Left renal cortex interstitium (tissue), 4 donors: ENCODE measurements around the gene HTR6. TPM values are rescaled to one million over a fixed set of nuclear protein-coding genes. Genes with fewer than 3 reads are reported as not detected.

ENCODE experiments used
- DNase-seq, 4 donors: peaks; one replicate each; pipeline ENCODE4 v3.0.0-alpha.2; 2013; ENCODE audit warnings: low read depth in 4 of 4, low spot score in 2 of 4, missing footprints in 1 of 4
- polyA plus RNA-seq, 4 donors: library from polyadenylated mRNA; unstranded; fragments of 120-200 nt; gene quantifications; one replicate each; pipeline ENCODE4 v1.2.1, GENCODE V29; 2013; ENCODE audit not compliant: insufficient read length in 4 of 4

Gene HTR6
- polyA plus RNA-seq, 4 donors: 0.97 to 2.5 (median 2.1) TPM

DNA sequence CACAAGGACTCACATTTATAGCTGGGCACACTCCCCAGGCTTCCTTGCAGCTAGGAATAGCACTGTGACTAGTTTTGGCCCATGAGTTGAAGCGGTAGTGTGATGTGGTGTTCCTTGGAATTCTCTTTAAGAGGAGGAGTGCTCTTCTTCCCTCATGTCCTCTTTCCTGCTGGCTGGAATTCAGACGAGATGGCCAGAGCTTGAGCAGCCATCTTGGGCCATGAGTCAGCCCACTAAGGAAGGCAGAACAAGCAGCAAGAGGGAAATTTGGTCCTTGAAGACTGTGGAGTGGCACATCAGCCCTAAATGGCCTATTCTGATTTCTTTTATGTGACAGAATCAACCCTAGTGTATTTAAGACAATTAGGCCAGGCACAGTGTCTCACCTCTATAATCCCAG lies 20.0 kb downstream of the HTR6 start:
- DNase-seq: no peak

DNA sequence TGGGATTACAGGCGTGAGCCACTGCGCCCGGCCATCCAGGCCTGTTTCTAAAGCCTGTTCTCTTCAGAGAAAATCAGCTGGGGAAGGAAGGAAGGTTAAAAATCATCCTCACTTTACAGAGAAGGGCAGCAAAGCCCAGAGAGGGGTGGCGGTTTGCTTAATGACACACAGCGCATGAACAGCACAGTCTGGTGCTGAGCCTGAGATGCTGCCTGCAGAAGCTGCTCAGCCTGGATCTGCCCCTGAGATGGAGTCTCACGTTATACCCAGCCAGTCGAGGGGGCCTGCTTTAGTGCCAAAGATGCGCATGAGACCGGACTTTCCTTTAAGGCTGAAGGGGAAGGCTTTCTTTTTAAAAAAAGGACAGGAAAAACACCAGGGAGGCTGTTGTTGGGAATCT lies 21.3 kb downstream of the HTR6 start:
- DNase-seq: no peak

DNA sequence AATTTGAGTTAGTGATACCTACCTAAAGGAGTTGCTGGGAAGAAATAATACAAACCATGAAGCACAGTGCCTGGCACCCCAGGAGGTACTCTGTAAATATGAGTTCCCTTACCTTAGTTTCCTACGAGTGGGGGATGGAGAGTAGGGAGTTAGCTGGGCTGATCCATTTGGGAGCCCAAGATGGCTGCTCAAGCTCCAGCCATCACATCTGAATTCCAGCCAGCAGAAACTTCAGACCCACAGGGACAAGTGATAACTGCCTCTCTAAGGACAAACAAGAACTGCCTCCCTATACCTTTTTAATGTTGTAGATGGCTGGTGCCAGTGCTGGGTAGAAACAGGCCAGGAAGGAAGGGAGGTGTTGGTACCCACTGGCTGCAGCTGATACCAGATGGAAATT lies 22.7 kb downstream of the HTR6 start:
- no peak for DNase-seq

DNA sequence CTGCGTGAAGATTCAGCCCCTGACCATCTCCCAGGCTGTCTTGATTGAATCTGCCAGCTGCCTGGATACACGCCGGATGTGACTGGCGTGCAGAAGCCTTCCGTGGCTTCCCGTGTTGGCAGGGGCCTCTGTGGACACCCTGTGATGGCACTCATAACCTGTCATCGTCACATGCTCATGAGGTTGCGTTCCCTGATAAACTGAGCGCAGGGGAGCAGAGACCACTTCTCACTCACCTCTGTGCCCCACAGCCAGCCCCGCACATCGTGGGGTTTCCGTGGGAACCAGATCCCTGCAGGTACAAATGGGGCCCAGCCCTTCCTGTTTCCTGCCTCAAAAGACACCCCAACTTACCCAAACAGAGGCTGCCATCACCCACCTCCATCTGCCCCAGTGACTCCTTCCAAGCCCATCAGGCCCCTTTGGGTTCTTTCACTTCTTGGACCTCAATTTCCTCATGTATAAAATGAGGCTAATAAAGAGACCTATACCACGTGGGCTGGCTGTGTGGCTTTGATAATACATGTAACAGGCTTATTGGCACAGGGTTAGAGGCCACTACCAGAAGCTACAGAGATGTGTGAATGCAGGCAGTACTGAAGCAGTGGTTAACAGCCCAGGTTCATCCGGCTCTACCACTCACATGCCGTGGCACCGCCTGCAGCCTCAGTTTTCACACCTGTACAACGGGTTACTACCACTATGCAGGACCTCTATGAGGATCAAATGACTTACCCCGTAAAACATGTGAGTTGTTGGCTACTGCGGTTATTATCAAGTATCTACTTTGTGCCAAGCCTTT lies 23.6 kb downstream of the HTR6 start:
- no peak for DNase-seq

DNA sequence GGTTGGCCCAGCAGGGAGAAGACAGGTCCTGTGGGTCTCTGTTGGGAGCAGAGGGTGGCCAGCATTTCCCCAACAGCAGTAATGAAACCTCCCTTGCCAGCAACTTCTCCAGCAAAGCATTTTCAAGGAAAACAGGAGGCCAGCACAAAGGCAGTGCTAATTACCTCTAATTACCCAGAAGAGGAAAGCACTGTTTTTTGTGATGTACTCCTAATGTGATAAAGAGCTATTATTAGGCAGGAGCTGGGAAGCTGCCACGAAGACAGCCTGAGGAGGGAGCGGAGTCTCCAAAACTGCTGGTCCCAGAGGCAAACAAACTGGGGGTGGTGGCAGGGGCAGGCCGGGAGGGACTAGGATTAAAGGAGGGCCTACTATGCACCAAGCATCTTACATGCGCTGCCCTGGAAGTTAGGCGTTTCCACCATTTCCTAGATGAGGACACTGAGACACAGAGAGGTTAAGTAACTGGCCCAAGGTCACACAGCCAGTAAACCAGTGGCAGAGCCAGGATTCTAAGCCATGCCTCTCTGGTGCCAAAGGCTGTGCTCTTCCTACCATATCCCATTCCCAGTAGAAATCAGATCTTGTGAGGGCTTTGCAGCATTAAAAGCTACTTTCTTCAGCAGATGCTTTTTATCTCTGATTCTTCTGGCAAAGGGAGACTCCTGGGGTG lies 24.5 kb downstream of the HTR6 start:
- no peak for DNase-seq

DNA sequence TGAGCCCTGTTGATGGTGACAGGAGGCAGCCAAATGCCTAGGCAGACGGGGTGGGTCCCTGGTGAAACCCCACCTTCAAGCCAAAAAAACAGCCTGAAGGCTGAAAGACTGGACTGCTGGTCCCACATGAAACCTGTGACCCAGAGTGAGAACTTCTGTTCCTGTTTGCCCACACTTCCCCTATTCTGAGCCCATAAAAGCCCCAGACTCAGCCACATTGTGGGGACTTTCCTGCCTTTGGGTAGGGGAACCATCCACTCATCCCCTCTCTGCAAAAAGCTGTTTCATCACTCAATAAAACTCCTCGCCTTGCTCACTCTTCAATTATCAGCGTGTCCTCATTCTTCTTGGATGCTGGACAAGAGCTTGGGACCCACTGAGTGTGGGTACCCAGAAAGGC lies 25.2 kb downstream of the HTR6 start:
- DNase-seq: no peak

DNA sequence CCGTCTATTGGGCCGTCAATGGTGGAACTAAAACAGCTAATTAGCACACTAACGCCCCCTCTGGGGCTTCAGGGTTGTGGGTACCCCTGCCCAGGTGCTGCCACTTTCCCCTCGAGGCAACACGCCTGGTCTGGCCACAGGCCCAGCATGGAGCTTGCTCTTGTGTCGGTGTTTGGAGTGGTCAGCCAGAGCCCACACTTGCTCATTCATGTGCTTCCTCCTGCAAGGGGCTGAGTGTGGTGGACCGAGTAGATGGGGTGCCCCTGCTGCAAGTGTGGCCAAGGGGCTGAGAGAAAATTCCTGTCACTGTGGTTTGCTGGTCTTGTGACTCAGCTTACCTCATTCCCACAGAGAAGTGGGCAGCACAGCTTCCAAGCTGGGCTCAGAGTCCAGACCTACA lies 25.7 kb downstream of the HTR6 start:
- DNase-seq: no peak

DNA sequence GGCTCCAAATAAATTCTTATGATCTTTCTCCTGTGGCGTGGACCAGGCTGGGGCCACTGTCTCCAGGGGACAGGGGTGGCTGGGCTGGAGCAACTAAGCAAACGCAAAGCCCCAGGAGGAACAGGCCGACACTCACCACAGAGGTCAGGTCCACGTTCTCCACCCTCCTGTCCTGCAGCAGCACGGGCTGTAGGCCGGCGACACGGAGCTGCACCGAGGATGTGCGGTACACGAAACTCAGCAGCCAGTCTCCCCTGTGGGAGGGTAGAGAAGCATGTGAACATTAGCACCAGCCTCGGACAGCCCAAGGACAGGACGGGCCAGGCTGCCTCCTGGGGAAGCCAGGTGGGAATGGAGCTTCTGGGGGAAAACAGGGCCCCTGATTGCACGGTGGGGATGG lies 29.6 kb downstream of the HTR6 start:
- DNase-seq: no peak

DNA sequence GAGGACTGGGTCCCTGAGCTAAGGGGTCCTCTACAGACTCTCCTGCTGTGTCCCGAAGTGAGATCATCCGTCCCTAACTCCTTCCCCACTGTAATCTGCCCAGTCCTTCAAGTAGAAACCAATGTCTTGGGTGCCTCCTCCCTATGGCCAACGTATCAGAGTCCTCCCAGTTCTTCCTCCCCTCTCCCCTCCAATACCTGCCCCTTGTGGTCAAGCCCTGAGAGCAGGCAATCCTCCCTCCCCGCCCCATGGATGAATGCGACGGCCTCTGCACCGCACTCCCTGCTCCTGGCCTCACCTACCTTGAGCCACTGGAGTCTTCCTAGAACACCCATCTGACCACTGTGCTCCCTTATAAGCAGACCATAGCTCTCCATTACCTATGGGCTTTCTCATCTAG lies 31.1 kb downstream of the HTR6 start:
- DNase-seq: no peak

DNA sequence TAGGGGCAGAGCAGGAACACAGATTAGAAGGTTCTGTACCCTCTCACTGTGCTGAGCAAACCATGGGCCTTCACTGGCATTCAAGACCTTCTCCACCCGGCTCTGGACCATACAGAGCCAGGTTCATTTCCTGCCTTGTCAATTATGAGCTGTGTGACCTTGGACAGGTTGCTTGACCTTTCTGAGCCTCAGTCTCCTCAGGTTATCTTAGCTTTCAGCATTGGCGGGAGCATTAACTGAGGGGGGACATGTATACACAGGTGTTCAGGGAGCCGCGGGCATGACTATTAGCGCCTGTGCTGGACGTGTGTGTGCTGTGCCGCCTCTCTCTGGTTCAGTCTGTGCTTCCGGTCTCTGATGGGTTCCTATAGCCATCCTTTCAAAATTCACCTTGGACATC lies 32.1 kb downstream of the HTR6 start:
- DNase-seq: no peak

DNA sequence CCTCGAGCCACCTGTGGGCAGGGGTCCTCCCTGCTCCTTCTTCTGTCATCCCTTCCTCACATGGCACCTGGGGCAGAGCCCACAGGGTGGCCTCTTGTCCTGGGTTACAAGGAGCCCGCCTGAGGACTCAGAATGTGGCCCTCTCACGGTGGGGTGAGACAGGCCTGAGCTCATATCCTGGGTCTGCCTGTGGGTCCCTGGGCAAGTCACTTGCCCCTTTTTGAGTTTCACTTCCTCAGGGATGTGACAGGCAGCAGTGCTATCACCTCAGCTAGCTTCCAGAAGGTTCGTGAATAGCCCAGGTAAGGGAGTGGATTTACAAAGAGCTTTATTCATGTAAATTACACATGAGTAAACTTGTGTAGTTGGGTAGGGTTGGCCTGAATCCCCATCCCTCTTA lies 33.5 kb downstream of the HTR6 start:
- no peak for DNase-seq

DNA sequence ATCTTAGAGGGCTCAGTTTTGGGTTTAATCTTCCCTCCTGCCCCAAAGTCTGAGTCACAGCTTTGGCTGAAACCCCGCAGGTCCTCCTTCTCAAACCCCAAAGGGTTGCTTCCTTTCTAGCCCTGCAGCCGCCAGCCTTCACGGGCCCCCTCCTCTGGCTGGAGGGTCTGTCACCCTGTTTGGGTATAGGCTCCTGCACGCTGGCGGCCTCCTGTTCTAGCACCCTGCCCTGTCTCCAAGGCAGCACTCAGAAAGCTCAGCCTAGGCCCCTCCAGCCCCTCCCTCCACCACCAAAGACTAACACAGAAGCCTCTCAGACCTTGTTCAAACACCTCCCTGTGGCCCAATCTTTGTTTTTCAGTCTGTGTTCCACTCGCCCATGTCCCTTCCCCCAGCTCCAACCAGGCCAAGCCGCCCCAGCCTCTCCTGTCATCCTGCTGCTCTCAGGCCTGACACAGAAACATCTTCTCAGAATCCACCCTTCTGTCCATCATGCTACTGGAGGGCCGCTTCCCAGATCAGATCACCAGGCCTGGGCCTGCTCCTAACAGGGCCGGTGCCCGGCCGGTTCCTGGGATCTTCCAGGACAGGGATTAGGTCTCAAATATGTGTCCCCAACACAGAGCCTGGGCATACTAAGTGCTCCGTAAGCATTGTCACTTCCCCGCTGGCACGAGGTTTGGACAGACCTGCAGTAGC lies 35.6 kb downstream of the HTR6 start:
- no peak for DNase-seq

DNA sequence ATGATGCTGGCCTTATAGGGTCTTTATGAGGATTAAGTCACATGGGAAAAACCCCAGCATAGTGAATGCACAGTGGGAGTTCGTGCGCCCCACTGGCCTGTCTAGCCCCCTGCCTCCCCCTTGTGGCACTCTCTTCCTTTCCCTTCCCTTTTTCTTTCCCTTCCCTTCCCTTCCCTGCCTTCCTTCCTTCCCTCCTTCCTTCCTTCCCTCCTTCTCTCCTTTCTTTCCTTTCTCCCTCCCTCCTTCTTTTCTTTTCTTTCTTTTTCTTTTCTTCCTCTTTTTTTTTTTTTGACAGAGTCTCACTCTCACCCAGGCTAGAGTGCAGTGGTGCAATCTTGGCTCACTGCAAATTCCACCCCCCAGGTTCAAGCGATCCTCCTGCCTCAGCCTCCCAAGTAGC lies 38.6 kb downstream of the HTR6 start:
- DNase-seq: no peak

DNA sequence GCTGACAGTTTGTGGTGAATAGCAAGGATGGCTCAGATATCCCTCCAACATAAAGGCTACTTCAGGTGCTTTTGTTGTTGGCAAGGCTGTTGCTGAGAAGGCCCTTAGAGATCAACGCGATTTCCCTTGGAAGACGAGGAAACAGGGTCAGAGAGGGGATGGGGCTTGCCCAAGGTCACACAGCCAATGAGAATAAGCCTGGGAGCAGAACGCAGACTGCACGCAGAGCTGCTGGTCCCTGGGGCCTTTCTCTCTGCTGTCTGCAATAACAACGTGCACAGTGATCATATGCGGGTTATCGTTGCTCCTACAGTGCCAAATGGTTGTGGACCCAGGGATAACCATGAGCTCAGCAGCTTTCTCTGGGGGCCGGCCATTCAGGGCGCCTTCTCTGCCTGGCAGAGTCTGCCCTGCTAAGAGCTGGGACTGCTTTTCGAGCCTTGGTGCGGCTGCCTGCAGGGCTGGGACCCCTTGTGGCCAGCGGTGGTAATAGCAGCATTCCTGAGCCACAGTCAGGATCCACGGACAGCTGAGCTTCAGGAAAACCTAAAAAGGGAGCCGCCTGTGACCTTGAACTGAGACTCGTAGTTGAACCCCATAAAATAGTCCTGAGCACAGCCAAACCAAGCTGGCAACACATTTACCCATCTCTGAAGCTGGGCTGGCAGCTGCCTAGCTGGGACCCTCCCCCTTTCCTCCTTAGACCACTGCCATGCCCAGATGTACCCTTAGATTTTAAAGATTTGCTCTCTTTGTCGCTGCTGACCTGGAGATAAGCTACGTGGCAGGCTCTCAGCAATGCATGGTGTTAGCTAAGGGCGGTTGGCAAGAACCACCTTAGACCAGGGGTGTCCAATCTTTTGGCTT lies 39.8 kb downstream of the HTR6 start:
- peak in 2 of 4 donors; percentile 51 to 56 for DNase-seq

DNA sequence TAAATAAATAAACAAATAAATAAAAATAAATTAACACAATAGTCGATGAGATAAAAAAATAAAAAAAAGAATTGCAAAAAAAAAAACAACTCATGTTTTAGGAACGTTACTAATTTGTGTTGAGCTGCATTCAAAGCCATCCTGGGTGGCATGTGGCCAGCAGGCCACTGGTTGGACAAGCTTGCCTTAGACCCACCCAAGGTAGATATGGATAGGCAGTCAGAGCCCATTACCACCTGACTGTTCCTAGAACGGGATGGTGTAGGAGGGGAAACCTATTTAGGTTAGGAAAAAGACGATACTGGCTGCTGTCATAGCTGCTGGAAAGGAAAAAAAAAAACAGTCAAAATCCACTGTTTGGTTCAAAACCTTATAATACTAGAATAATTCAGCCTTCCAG lies 40.8 kb downstream of the HTR6 start:
- DNase-seq: no peak

DNA sequence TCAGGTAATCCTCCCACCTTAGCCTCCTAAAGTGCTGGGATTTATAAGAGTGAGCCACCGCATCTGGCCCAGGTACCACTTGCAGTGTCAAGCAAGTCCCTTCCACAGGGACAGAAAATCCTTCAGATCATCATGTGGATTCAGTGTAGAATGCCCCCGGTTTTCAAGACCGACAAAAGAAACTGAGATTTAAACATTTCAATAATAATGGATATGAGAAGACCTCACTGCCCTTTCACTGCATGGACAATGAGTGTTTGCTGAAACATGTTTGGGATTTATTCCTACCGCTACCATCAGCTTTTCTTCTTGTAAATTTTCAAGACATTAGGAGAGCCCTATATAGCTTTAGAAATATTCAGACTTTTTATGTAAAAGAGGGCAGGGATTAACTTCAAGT lies 41.5 kb downstream of the HTR6 start:
- no peak for DNase-seq

DNA sequence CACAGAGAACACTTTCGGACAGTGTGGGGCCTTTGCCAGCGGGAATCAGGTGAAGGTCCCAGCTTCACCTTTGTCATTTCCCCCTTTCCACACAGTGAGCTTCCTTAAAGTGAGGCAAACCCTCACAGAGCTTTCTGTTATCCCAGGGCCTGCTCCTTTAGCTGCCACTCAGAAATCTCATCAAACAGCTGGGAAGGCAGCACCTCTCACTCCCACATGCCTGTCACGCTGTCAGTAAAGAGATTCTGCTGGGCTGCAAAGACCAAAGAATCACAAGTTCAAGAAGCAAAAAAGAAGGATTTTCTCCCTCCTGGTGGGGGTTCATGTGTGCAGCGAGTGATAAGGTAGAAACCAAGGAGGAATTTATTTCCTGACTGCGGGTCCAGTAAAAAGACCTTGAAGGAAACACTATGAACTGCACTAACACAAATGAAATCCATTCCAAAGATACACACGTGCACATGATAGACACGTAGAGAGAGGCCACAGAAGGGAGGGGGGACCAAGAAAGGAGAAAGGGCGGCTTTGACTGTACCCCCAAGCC lies 44.0 kb downstream of the HTR6 start:
- DNase-seq: peak in 1 of 4 donors; percentile 17

DNA sequence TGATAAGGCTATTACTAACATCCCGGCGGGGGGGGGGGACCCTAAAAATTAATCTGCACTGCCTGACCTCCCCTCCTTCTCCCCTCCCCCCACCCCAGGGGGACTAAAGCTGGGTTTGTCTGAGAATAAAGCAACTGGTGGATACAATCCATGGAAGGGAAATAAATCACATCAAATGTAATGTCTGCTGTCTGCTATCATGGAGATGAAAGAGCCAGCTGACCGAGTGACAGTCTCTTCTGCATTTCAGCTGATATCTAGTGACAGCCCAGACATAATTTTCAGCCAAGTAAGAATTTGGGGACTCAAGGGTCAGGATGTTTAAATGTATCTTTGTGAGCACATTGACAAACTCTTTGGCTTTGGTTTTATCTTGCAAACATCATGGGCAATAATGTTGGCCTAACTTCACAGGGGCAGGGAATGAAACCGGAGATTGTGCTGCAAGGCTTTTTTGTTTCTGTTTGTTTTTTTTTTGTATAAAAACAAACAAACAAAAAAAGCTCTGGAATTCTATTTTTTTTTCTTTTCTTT lies 44.7 kb downstream of the HTR6 start:
- no peak for DNase-seq

DNA sequence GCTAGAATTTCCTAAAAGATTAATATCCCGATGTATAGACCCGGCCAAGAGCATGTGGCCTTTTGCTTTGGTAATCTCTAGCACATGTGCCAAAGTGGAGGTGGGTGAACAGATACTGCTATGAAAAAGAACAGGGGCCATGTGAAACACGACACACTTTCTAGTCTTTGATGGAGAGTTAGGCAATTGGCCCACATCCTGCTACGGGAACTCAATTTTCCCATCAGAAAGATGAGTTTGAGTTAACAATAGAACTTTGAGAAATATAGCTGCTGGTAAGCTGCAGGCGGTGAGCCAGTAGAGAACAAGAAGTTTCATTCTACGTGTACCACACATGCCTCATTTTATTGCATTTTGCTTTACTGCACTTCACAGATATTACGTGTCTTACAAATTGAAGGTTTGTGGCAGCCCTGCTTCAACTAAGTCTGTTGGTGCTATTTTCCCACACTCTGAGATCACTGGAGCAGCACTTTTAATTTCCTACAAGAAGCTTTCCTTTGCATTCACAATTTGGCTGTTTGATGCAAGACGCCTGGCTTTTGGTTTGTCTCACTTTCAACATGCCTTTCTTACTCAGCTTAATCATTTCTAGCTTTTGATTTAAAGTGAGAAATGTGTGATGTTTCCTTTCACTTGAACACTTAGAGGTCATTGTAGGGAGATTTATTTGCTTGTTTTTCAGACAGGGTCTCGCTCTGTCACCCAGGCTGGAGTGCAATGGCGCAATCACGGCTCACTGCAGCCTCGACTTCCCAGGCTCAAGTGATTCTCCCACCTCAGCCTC lies 46.3 kb downstream of the HTR6 start:
- peak in 1 of 4 donors; percentile 34 for DNase-seq
